ENCODE results near the gene SMOC1.

- no peak for TF ChIP-seq CTCF (IDR thresholded peaks at IDR 0.05; ENCODE audit: borderline replicate concordance, extremely low read depth, low read length, poor library complexity, severe bottlenecking)
- TF ChIP-seq EZH2 (IDR thresholded peaks at IDR 0.05; ENCODE audit: borderline replicate concordance, low read depth, low read length, severe bottlenecking), result no peak
These were observed 19.6 kb upstream of the SMOC1 start for GRCh38 chr14:69859591-69859990.
